Activated CD4-positive, alpha-beta T cell treated with anti-CD3 and anti-CD28 coated beads, Interleukin-2, amount 50 U/mL, for 1 hour (primary cell): ENCODE measurements around the gene KCNQ5.
A peak's percentile ranks its signal among the peaks of the same experiment; 100 is the strongest.
"Not testable (repeated sequence)": the region's sequence is repeated elsewhere in the genome, so short reads cannot be mapped to it uniquely, and the experiment has no call there.

ENCODE experiments used
- DNase-seq: peaks from one replicate; pipeline ENCODE4 v3.0.0-alpha.2; 2020

Gene KCNQ5

DNA sequence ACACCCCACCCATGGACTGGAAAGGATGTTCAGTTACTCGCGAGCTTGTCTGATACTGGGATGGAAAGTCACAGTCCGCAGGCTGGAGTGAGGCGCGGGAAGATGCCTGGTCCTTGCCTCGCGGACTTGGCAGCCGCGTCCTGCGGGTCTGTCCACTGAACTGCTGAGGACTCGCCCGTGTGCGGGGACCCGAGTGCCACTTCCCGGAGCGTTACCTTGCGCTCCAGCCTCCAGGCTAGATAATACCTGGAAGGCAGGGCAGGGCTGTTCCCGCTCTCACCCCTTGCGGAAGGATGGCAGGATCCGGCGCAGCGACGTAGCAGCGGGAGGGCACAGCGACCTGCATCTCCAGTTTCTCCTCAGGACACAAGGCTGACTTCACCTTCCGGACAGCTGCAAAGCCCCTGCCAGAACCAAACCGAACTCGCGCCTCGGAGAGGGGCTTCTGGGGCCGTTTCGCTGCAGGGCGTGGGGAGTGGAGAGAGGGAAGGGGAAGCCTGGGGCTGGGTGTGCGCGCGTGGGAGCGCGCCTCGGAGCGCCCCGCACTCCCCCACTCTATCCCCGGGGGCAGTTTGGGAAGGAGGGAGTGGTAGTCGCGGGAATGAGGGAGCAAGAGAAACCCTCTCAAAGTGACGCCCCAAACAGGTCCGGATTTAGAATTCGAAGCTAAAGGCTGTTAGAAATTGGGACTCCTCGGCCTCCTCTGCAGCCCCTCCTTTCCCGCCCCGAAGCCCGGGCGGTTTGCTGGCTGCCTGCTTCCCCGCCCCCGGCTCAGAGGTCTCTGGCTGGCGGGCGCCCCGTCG lies at the start of gene KCNQ5:
TSS of gene KCNQ5 (plus strand) at position 774 of the 803 bp plus-strand sequence.
- no peak for DNase-seq

DNA sequence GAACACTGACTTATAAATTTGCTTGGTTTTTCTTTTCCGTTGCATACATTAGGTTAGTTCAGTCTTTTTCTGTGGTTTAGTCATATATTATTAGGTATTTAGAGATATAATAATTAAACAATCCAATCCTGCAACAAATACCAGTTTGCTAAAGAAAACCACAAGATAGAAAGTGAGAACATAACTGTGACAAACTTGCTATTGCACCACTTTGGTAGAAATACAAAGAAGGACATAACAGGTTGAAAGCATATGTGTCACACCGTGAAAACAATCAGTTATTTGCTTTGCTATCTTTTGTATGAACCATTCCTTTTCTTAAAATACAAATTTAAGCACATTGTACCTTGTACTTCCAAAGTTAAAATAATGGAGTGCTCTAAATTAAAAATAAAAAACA lies 42.0 kb upstream of the KCNQ5 start:
- DNase-seq: no peak

DNA sequence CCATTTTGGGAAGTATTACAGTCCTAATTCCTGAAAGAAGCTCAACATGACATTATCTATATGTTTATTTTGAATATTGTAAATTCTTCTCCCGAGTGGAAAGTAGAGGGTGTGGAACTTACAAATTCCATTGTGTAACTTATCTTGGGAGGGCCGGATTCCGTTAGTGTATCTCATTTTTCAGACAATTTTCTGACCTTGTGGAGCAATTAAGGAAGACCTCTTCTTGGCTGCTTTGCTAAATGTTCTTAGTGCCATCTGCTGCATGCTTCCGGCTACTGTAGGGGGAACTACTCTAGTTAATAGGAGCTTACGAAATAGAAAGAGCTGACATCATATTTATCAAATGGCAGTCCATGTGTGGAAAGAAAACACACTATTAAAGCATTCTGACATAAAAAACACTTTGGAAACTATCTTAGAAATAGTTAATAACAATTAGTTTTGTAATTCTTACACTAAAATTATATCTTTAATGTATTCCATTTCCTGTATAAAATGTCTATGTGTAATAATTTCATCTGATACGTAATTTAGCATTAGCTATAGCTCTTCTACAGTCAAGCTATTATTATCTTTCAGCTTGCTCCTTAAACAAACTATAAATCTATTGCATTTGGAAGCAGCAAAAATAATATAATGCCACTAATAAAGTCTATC lies 41.5 kb upstream of the KCNQ5 start:
- DNase-seq: no peak

DNA sequence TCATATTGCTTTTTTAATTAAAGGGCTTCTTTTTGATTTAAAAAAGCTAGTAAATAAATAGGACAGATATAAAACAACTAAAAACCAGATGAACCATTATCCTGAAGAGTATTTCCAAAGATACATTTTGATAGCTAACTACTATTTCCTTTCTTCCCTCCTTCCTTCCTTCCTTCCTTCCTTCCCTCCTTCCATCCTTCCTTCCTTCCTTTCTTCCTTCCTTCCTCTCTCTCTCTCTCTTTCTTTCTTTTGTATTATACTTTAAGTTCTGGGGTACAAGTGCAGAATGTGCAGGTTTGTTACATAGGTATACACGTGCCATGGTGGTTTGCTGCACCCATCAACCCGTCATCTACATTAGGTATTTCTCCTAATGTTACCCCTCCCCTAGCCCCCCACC lies 40.9 kb upstream of the KCNQ5 start:
- DNase-seq: not testable (repeated sequence)

DNA sequence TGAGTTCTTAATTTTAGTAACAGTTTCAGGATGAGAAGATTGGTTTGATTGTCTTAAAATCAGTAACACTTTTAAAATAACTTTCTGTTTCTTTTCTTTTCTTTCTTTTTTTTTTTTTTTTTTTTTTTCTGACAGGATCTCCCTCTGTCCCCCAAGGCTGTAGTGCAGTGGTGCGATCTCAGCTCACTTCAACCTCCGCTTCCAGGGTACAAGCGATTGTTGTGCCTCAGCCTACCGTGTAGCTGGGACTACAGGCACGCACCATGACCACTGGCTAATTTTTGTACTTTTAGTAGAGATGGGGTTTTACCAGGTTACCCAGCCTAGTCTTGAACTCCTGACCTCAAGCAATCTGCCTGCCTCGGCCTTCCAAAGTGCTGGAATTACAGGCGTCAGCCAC lies 33.7 kb upstream of the KCNQ5 start:
- DNase-seq: no peak

DNA sequence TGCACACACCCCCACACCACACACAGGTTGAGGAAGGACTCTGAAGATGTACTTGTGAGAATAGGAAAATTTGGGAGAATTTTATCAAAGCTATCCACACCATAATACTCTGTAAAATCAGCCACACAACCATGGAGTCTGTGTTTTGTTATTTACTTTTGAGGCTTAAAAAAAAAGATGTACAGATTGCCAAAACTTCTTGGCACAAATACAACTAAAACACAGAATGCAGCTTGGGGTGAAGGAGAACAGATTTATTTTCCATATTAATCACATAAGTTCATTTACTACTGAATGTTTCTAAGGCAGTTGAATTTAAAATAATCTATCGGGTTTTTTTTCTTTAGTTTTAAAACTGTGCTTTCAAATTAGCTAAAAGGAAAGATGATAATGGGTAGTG lies 32.8 kb upstream of the KCNQ5 start:
- DNase-seq: no peak

DNA sequence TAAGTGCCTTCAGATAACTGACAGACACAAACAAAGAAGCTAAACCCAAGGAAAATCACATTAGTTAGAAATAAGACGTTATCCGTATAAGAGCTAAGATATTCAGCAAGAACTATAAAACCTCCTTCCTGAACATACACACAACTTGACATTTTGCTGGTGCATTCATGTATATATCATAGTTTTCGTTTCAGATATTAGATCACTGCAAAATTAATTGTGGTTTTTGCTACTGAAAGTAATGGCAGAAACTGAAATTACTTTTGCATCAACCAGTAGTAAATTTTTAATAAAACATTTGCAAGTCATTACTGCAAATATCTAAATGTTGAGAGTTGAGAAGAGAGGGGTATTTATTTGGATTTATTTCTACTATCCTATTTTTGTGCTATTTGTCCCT lies 26.1 kb upstream of the KCNQ5 start:
- no peak for DNase-seq

DNA sequence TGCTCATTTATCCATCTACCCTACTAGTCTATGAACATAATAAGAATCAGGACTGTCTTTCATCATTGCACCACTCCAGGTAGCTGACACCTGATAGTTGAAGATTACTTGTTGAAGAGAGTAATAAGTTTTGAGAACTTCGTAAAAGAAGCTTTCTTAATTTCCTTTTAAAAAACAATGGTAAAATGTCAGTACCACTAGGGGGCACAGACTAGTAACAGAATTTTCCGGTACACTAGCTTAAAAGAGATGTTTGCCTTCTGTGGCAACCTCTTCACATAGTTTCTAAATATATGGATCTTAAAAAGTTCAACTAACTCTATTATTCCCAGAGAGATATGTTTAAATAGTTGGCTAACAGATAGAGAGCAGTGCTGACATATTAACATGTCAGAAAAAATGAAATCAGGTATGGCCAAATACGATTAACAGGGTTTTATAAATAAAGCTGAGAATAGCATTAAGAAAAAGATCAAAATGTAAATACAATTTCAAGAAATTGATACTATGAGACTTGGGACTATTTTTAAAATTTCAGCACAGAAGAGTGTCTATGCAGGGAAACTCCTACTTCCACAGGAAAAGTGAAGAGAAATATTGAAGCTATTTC lies 5.4 kb upstream of the KCNQ5 start:
- no peak for DNase-seq

DNA sequence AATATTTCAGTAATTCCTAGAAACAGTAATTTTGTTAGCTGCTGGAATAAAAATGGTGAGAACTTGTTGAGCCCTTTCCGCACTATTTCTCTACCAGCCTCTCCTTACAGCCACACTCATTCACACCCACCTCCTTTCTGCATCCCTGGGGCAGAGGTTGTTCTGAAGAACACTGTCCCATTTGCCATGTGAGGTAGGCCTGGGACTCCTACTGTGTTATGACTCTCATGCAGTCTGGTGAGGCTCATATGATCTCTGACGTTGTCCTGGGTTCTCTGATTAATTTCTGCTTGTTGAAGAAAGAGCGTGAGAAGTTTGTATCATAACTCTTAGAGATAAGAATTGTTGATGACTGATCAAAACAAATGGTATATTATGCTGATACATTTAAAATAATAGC lies 4.1 kb upstream of the KCNQ5 start:
- no peak for DNase-seq

DNA sequence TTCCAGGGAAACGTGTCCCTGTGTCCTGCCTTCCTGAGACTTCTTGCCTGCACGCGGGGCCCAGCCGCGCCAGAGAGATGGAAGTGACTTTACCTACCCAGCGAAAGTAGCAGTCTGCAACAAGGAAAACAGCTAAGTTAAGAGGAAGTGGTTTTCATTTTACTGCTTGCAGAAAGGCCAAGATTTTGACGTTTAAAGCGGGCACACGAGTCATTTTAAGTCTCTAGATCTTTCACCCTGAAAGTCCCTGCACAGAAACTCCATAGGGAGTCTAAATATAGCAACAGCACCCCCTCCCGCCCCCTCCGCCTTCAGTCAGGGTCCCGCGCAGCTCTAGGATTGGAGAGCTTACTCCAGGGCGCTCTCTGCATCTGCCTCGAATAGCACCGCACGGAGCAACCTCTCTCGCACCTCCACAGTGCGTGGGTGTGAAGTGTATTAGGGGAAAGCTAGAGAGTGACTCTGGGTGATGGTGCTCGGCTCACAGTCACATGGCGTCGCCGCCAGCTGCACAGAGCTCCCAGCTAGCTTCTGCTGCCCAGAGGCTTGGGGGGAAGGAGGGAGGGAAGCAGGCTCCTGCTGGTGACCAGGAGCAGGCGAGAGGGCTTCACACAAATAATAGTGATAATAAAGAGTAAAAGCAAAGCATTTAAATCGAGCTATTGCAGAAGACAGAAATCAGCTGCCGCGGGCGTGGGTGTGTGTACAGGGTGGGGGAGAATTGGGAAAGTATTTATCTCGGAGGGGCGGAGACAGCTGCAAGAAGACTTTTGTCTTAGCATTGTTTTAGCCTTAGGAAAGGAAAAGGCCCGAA lies 1.8 kb upstream of the KCNQ5 start:
- DNase-seq: peak; percentile 48

DNA sequence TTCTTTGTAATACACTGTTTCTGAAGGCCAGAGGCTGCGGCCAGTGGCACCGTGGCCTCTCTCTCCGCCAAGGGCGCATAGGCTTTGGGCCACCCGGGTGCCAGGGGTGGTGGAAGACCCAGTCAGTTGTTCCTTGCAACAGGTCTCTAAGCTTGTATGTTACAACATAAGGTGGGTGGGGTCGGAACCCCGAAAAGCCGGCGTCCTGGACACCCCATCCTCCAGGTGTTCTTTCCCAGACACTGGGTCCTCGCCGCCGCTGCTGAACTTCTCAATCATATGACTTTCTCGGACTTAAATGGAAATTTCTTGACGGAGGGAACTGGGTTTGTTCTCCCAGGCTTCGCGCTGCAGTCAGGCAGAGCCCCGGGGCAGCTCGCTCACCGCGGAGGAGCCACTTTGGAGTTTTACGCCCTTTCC lies 983 bp upstream of the KCNQ5 start:
- no peak for DNase-seq

DNA sequence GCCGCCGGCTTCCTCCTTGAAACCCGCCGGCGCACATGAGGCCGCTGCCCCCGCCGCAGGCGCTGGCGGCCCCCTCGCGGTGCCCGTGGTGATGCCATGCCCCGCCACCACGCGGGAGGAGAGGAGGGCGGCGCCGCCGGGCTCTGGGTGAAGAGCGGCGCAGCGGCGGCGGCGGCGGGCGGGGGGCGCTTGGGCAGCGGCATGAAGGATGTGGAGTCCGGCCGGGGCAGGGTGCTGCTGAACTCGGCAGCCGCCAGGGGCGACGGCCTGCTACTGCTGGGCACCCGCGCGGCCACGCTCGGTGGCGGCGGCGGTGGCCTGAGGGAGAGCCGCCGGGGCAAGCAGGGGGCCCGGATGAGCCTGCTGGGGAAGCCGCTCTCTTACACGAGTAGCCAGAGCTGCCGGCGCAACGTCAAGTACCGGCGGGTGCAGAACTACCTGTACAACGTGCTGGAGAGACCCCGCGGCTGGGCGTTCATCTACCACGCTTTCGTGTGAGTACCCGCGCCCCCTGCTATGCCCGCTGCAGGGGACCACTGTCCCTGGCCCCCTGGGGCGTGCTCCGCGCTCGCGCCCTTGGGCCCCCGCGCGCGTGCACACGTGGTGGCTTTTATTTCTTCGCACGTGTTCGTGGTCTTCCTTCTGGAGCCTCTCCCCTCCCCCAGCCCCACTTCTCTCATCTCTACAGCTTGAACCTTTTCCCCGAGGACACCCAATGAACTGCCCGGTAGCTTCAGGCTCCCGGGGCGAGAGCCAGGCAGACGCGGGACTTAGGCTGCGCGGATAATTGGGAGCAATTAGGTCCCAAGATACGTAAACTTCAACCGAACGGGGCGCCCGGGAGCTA lies 453 bp downstream of the KCNQ5 start:
- DNase-seq: peak; percentile 56

DNA sequence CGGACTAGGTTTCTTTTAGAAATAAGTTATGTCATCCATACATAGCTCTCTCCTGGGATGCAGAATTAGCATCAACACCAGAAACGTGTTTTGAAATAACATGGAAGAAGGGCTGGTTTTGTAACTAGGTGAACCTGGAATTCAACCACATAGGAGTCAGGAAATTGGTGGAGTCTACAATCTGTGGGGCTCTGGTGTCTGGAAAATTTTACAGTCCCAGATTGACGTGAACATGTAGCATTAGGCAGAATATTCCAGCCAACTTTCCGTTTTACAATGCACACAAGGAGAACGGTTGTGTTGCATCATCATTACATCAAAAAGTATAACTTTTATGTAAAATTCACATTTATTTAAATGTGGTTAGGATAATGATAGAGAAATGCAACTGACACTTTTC lies 1.9 kb downstream of the KCNQ5 start:
- DNase-seq: no peak

DNA sequence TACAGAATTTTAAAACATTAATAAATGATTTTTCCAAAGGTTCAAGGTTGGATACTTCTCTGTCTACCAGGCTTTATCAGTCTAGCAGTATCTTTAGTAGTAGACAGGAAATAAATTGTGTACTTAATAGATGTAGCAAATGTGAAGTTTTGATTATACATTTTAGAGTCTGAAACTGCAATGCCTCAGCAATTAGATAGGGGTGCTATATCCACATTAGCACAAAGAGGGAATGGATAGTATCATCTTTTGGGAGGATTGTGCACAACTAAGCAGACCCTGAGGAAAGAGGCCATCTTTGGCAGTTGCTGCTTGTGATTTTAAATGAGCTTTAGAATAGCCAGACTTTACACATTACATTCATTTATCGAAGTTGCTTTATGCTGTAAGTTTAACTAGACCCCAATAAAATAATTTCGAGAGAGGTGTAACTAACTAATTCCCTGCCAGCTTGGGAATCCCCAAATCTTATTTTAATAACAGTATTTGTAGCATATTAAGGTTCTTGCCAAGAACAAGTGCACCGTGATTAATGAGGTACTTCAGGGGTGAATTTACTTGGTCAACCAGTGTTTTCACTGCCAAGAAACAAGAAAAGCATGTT lies 2.8 kb downstream of the KCNQ5 start:
- no peak for DNase-seq

DNA sequence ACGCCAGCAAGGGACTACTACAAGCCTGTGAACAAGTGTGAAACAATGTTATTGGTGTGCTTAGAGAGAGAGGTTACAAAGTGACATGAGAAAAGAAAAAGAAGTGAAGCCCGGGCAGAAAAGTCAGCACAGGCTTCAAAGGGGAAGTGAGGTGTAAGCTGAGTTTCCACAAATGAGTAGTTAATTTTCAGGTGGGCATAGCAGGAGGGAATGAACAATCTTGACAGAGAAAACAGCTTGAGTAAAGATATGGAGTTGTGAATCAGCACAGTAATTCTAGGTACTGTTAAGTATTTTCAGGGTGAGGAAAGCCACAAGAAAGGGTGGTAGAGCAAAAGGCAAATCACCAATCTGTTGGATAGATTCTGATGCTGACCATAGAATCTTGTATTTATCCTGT lies 4.3 kb downstream of the KCNQ5 start:
- DNase-seq: no peak

DNA sequence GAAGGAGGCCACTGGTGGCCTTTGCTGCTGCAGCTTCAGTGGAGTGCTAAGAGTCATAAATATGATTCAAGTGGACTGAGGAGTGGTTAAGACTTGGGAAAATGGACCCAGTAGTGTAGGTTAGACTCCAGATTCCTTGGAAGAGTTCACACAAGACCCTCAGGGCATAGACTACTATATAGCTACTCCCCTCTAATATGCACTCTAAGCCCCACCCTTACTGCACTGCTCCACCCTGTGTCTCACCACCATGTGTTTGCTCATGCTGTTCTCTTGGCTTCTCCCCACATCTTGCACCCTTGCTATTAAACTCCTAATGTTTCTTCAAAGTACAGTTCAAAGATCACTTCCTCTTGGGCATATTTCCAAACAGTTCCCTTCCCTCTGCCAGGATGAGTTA lies 5.7 kb downstream of the KCNQ5 start:
- no peak for DNase-seq

DNA sequence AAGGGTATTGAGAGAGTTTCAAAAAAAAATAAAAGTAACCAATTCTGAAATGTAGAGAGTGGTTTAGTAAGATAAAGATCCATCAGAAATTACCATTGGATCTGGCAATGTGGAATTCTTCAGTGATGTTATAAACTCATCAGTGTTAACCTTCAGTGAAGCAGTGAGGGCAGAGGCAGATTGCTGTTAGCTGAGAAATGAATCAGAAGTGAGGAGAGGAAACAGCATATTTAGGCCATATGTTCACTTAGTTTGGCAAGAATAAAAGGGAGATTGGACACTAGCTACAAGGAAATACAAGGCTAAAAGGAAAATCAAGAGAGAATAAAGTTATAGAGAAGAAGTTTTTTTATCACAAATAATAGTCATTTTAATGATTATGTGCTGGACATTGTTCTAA lies 9.6 kb downstream of the KCNQ5 start:
- no peak for DNase-seq

DNA sequence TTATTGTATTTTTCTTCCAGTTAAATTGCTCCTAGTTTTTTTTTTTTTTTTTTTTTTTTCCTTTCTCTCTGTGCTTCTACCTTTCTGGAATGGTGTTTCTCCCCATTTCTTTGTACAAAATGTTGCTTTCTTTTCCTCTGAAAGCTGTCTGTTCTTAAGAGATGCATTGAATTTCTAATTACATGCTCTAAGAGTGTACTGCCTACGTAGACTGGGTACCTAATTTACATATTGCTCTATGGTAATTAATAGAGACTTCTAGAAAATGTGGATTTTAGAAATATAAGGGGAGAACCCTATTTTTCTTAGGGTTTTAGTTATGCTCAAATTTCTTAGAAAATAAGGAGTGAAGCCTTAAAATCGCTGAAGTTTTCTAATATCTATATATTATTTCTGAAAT lies 13.8 kb downstream of the KCNQ5 start:
- DNase-seq: no peak

DNA sequence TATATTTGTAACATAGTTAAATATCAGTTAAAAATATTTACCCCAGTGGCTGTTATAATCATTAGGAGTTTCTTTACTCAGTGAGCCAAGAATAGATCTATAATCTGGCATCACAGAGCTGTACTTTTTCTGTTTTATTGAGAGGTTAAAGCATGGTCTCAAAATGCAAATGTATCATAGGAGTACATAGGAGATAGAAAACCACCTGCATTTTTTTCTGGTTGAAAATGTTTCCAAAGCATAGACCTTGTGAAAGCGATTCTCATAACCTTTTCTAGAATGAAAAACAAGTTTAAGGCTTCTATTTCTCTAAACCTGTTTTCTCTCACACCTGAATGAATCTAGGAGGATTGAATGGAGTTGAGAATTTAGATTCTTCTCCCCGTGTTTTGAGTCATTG lies 14.4 kb downstream of the KCNQ5 start:
- no peak for DNase-seq

DNA sequence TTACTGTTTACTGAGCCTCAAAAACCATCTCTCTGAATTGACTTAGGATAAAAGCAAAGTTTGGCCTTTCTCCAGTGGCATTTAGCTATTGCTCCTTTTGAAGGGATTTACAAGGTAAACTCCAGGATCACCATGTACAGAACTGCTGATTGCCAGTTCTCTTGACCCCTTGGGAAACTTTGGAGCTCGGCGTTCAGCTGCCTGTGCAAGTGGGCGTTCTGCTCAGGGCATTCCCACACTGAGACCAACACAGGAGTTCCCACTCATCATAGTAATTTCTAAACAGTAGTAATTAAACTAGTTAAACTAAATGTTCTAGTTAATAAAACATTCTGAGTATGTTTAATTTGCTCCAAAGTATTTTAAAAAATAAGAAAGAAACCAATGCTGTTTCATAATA lies 14.9 kb downstream of the KCNQ5 start:
- no peak for DNase-seq

DNA sequence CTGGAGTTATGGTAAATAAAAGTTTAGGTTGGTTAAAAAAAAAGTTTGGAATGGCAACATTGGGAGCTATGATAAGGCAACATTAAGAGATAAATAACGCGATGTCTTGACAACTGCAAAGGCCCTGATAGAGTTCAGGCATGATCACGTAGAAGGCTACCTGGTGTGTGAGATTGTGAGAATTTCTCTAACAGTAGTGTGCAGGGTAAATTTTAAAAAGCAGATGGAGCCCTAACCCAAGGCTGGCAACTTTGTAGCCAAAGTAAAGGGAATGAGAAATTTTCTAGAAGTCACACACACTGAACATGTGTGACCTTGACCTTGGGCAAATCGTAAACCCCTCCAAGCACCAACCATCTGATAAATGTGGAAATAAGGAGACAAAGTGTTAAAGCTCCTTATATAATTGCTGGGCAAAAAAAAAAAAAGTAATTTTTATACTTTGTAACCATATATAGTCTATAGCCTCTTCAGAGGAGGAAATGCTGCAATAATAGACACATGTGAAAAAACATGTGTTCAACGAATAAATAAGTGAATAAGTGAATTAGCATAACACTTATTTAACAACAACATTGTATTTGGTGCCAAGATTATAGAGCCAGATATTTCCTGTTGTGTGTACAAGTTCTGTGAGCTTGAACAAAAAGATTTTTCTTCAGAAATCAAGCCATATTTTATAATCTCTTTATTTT lies 18.2 kb downstream of the KCNQ5 start:
- DNase-seq: no peak

DNA sequence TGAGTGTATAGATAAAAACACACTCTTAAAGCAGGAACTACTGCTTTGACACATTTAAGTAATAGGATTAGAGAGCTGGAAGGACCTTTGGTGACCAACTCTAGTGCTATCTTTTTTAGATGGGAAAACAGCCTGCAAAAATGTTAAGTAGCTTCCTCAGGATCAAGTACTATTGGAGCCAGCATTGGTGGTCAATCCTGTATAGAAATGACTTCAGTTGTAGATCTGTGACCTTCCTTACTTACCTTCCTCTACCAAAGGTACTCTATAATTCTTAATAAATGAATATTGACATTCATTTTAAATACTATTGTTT lies 18.7 kb downstream of the KCNQ5 start:
- DNase-seq: no peak
